HEK293 (cell line): ENCODE results near the gene TRIM50.
A peak's percentile ranks its signal among the peaks of the same experiment; 100 is the strongest.

ENCODE experiments used
- CTCF ChIA-PET: fragments of 350-600 bp; formaldehyde crosslinking; extraction: SDS; loops from one replicate; lab custom pipeline; 2021; ENCODE audit warnings: antibody characterized with exemption; lab: Yijun Ruan, JAX
- POLR2A ChIA-PET: fragments of 300-600 bp; formaldehyde crosslinking; extraction: SDS; loops from one replicate; lab custom pipeline; 2020; ENCODE audit warnings: antibody characterized with exemption, inconsistent platforms; lab: Yijun Ruan, JAX
- H3K27ac ChIP-seq: fragments of 200-500 bp; sonication (Bioruptor generic); 2 replicates; pipeline ENCODE4 v1.5.1; 2014; ENCODE audit warnings: low read depth, low read length, control low read depth, inconsistent platforms; ENCODE audit errors: extremely low read depth
- H3K36me3 ChIP-seq, 2 experiments: fragments of 200-500 bp in 1 of 2; sonication (Bioruptor generic) in 1 of 2; 1 replicate in 1 of 2; 2 replicates in 1 of 2; pipeline ENCODE4 v1.5.1; 2014 to 2017; ENCODE audit warnings: inconsistent platforms in 2 of 2, low read length in 2 of 2; ENCODE audit not compliant: control insufficient read depth in 2 of 2, insufficient read depth in 1 of 2
- H3K4me1 ChIP-seq: fragments of 200-500 bp; sonication (Bioruptor generic); 2 replicates; pipeline ENCODE4 v1.5.1; 2014; ENCODE audit warnings: mild to moderate bottlenecking, low read length, inconsistent platforms; ENCODE audit not compliant: control insufficient read depth, insufficient read depth
- H3K4me3 ChIP-seq: 2 replicates; pipeline ENCODE4 v1.5.1; 2011; ENCODE audit warnings: low read depth, mild to moderate bottlenecking, control low read depth, low read length, moderate library complexity
- H3K9me3 ChIP-seq: fragments of 200-500 bp; sonication (Bioruptor generic); 2 replicates; pipeline ENCODE4 v1.5.1; 2014; ENCODE audit warnings: low read depth, low read length, inconsistent platforms; ENCODE audit not compliant: control insufficient read depth, insufficient read depth
- AEBP2 ChIP-seq: fragments of 450-650 bp; formaldehyde crosslinking; IDR thresholded peaks from 2 replicates; pipeline ENCODE4 v1.5.1; 2016; ENCODE audit warnings: missing biosample characterization, missing genetic modification characterization, borderline replicate concordance
- BCL11B ChIP-seq: fragments of 450-650 bp; formaldehyde crosslinking; IDR thresholded peaks from 2 replicates; pipeline ENCODE4 v1.5.1; 2016; ENCODE audit warnings: low read depth, missing biosample characterization, missing genetic modification characterization
- RBAK ChIP-seq: fragments of 450-650 bp; formaldehyde crosslinking; IDR thresholded peaks from 2 replicates; pipeline ENCODE4 v1.5.1; 2016; ENCODE audit warnings: missing biosample characterization, missing genetic modification characterization
- SETDB1 ChIP-seq: IDR thresholded peaks from one replicate; pipeline ENCODE4 v1.6.1; 2017; ENCODE audit warnings: mild to moderate bottlenecking, low read length, moderate library complexity, mixed read lengths; ENCODE audit not compliant: insufficient read length
- TCF7L2 ChIP-seq: IDR thresholded peaks from 2 replicates; pipeline ENCODE4 v1.6.1; 2011; ENCODE audit warnings: low read depth, mild to moderate bottlenecking, inconsistent platforms, low read length, moderate library complexity, borderline replicate concordance
- ZBTB7A ChIP-seq: fragments of 450-650 bp; formaldehyde crosslinking; IDR thresholded peaks from 2 replicates; pipeline ENCODE4 v1.5.1; 2016; ENCODE audit warnings: low read depth, missing biosample characterization, missing genetic modification characterization
- ZNF121 ChIP-seq: fragments of 450-650 bp; formaldehyde crosslinking; IDR thresholded peaks from 2 replicates; pipeline ENCODE4 v1.5.1; 2016; ENCODE audit warnings: missing biosample characterization, missing genetic modification characterization
- ZNF211 ChIP-seq: fragments of 450-650 bp; formaldehyde crosslinking; IDR thresholded peaks from 2 replicates; pipeline ENCODE4 v1.5.1; 2016; ENCODE audit warnings: low read depth, missing biosample characterization, missing genetic modification characterization
- ZNF239 ChIP-seq: fragments of 450-650 bp; formaldehyde crosslinking; IDR thresholded peaks from 2 replicates; pipeline ENCODE4 v1.5.1; 2016; ENCODE audit warnings: missing biosample characterization, missing genetic modification characterization
- ZNF292 ChIP-seq: fragments of 450-650 bp; formaldehyde crosslinking; IDR thresholded peaks from 2 replicates; pipeline ENCODE4 v1.5.1; 2016; ENCODE audit warnings: low read depth, missing biosample characterization, missing genetic modification characterization, borderline replicate concordance
- ZNF426 ChIP-seq: fragments of 450-650 bp; formaldehyde crosslinking; IDR thresholded peaks from 2 replicates; pipeline ENCODE4 v1.5.1; 2017; ENCODE audit warnings: missing biosample characterization, missing genetic modification characterization, mild to moderate bottlenecking, inconsistent platforms, moderate library complexity
- ZNF513 ChIP-seq: fragments of 450-650 bp; IDR thresholded peaks from 2 replicates; pipeline ENCODE4 v1.5.1; 2018; ENCODE audit warnings: missing biosample characterization, missing genetic modification characterization
- ZNF544 ChIP-seq: fragments of 450-650 bp; formaldehyde crosslinking; IDR thresholded peaks from 2 replicates; pipeline ENCODE4 v1.5.0; 2017; ENCODE audit warnings: missing biosample characterization, missing genetic modification characterization
- ZNF658 ChIP-seq: fragments of 450-650 bp; formaldehyde crosslinking; IDR thresholded peaks from 2 replicates; pipeline ENCODE4; 2016; ENCODE audit warnings: missing biosample characterization, missing genetic modification characterization
- ZSCAN18 ChIP-seq: fragments of 450-650 bp; formaldehyde crosslinking; IDR thresholded peaks from 2 replicates; pipeline ENCODE4 v1.5.1; 2016; ENCODE audit warnings: missing biosample characterization, missing genetic modification characterization
- ZSCAN4 ChIP-seq: fragments of 450-650 bp; formaldehyde crosslinking; IDR thresholded peaks from 2 replicates; pipeline ENCODE4 v1.5.1; 2017; ENCODE audit warnings: missing biosample characterization, missing genetic modification characterization

Gene TRIM50

GRCh38 chr7:73353243-73353642 is 25.4 kb upstream of the TRIM50 start:
- Histone ChIP-seq H3K4me1 (peaks cover 2% of the 10 kb centered on the region; the same call in 1 of the 2 replicates), H3K27ac (no peak overlapping the region), H3K4me3 (no peak overlapping the region), H3K36me3 (no peaks in the 10 kb centered on the region), H3K9me3 (no peaks in the 10 kb centered on the region)
- POLR2A ChIA-PET: interaction anchor here (0.7 to 0.9 kb wide), 2 partner anchors 23 to 79 kb away, joined by 4 to 5 read pairs; no protein-coding TSS in a partner anchor
- TF ChIP-seq ZNF292 (tag by site-specific recombination): no peak
- TF ChIP-seq TCF7L2: no peak
- TF ChIP-seq ZNF239 (tag by site-specific recombination): no peak
- TF ChIP-seq ZBTB7A: no peak
- TF ChIP-seq RBAK (tag by site-specific recombination): no peak
- no peak for TF ChIP-seq ZNF513 (tag by site-specific recombination)
- TF ChIP-seq ZNF658 (tag by site-specific recombination): no peak
- TF ChIP-seq ZNF211: no peak
- no peak for TF ChIP-seq ZNF426 (tag by site-specific recombination)
- no peak for TF ChIP-seq ZSCAN18 (tag by site-specific recombination)
- no peak for TF ChIP-seq ZSCAN4
- TF ChIP-seq ZNF544: no peak
- no peak for TF ChIP-seq ZNF121 (tag by site-specific recombination)
- TF ChIP-seq BCL11B (tag by site-specific recombination): no peak
- CTCF ChIA-PET: interaction anchor here (1.3 kb wide), 1 partner anchor 10 kb away, joined by 4 read pairs; no protein-coding TSS in a partner anchor

GRCh38 chr7:73352784-73353183 is 24.9 kb upstream of the TRIM50 start:
- peaks cover under 1% of the 10 kb centered on the region; the same call in 1 of the 2 replicates for H3K4me1 ChIP-seq
- H3K36me3 ChIP-seq: no peaks in the 10 kb centered on the region
- H3K4me3 ChIP-seq: no peak overlapping the region
- no peak overlapping the region for H3K27ac ChIP-seq
- TF ChIP-seq AEBP2 (tag by site-specific recombination) (no peak), SETDB1 (peak; percentile 59)
- H3K9me3 ChIP-seq: no peaks in the 10 kb centered on the region
- CTCF ChIA-PET: interaction anchor here (1.3 kb wide), 1 partner anchor 9 kb away, joined by 4 read pairs; no protein-coding TSS in a partner anchor
- POLR2A ChIA-PET: interaction anchor here (0.7 to 0.9 kb wide), 2 partner anchors 23 to 80 kb away, joined by 4 to 5 read pairs; no protein-coding TSS in a partner anchor
